GM21717 (cell line): Measurements from ENCODE around the gene LRFN2.

Experiments used
- ATAC-seq: cut with Tn5 transposase; IDR thresholded peaks from one replicate; pipeline ENCODE4 v1.9.1; 2021; ENCODE audit warnings: mild to moderate bottlenecking, moderate library complexity; ENCODE audit not compliant: unreplicated experiment

LRFN2 gene

DNA sequence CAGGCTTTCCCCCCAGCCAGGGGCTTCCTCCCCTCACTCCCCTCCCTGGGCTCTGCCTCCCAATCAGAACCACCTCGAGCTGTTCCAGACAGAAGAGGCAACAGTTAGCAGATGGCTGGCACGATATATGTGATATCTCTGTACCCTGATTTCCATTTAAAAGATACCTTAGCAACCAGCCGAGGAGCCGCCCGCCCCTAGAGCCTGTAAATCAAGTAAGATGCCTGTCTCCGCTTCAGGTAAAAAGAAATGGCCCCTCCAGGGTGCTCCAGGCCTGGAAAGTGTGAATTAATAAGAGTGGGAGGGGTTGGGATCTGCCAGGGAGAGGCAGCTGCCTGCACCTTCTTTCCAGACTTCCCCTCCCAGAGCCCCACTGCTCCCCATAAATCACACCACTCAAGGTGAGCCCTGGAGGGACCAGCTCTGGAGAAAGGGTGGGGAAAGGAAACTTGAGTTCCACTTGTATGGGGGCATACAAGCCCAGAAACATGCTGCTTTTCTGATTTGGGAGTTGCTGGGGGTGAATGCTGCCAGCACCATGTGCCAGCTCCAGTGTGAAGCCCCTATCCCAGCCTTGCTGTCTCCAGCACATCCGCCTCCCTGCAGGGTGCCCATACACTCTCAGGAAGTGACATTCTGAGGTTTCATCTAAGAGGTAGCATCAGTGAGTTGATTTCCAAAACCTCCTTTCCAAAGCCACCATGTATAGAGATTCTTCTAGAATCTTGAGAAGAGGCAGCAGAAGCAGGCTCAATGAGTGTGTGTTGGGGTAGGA, 148.0 kb downstream of the LRFN2 start:
- no peak for ATAC-seq

DNA sequence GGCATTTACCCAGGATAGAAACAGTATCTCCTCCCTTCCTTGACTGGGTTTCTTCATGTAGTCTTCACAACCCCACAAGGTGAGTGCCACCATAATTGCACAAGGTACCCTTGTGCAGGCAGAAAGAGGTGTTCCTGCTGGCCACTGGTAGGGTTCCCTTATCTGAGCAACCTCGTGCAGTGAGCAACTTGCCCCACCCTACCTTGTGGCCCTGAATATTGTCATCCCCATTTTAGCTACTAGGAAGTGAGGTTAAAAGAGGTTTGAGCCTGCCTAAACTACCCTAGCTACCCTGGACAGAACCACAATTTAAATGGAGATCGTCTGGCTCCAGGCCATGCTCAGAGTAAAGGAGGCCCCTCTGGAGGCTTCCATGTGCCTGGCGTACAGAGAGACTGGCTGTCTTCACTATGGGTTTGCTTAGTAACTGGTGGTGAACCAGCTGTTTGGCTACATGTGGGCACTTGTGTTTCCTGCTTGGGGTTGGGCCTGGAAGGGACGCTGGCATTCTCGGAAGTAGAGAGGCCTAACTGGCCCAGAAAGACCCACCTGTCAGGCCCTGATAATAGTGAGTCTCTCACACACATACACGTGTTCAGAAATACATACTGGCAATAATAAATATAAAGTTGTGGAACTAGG, 148.8 kb downstream of the LRFN2 start:
- no peak for ATAC-seq

DNA sequence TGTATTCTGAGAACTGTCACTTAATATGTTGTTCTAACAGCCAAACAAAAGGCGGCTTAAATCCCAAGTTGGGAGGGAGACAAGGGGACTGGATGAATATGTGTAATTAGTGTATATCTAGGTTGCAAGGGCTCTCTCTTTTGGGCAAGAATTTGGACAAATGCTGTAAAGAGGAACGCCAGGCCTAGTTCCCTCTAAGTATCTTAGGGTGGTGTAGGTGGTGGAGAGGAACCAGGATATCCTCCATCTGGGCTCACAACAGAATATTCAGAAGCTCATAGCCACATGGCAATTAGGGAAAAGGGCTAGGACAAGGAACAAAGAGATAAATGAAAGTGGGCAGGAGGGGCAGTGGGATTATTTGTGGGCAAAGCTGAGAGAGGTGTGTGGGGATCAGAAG, 149.5 kb downstream of the LRFN2 start:
- no peak for ATAC-seq

DNA sequence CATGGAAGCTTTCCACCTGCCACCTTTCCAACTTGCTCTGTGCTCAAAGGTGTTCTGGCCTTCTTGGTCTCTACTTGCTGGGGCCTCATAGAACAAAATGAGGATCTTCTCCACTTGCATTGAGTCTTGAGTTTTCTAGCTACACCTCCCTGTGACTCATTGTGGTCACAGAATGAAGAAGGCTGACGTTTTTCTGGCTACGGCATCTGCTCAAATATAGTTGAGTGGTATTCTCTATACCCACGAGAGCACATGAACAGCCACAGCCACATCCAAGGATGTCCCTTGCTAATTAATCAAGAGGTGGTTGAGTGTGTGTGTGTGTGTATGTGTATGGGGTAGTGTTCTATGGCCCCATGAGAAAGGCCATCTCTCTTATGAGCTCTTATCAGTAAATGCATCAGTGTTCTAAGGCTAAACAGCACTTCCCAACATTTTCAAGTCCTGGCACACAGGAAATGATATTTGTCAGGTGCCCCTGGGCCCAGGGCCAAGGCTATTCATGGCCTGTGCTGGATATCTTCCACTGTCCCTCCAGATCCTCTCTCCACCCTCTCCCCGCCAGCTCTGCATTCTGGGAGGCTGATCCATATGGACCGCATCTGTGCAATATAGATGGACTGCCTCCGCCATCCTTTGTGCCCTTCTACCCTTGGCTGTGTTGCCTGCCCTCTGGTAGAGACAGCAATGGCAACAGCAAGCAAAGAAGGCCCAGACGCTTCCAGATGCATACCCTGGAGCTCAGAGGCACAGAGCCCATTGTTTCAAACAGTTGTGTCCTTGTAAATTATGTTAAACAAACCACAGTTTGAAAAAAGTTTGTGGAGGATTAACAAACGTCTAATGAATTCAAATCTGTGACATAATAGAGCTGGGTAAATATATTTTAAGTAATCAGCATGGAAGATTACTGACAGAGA, 150.2 kb downstream of the LRFN2 start:
- no peak for ATAC-seq

DNA sequence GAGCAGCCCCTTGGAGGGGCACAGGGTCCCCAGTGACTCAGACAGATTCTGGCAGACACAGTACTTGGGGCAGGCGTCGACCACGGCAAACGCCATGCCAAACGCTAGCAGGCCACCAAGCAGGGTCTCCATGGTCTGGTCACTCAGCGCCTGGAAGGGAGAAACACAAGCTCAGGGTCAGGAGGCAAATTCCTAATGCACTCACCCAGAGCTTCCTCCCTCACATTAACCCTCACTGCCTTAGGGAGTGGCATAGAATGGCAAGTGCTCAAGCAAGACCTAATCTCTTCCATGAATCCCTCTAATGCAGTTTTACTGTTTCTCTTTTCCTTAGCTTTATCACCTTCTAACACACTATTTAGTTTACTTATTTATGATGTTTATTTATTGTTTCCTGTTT, 154.2 kb downstream of the LRFN2 start:
- no peak for ATAC-seq

DNA sequence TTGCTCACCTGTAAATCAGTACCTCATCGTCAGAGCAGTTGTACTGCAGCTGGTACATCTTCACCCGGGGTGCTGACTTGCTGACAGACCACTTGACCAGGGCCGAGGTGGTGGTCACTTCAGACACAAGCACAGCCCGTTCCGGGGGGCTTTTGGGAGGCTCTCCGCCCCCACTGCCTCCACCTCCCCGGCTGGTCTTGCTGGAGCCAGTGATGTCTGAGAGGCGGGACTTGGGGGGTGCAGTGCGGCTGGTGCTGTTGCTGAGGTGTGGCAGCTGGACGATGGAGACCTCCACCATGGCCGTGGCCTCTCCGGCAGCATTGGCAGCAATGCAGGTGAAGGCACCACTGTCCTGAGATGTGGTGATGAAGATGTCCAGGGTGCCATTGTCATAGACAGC, 155.5 kb downstream of the LRFN2 start:
- no peak for ATAC-seq

DNA sequence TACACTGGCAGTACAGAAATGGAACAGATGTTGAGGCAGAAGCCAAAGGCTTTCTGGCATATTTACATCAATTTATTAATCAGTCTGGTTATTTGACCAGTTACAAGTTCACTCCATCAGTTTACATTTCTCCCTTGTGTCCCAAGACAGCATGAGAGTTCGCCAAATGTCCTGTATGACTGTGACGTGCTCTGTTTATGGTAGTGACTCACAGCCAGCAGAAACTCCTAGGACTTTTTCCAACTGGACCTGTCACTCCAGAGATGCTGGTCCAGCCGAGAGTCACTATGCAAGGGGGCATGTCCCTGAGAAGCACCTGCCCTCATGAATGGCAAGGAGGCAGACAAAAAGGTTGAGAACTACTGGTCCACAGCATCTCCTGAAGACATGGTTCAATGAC, 160.0 kb downstream of the LRFN2 start:
- no peak for ATAC-seq

DNA sequence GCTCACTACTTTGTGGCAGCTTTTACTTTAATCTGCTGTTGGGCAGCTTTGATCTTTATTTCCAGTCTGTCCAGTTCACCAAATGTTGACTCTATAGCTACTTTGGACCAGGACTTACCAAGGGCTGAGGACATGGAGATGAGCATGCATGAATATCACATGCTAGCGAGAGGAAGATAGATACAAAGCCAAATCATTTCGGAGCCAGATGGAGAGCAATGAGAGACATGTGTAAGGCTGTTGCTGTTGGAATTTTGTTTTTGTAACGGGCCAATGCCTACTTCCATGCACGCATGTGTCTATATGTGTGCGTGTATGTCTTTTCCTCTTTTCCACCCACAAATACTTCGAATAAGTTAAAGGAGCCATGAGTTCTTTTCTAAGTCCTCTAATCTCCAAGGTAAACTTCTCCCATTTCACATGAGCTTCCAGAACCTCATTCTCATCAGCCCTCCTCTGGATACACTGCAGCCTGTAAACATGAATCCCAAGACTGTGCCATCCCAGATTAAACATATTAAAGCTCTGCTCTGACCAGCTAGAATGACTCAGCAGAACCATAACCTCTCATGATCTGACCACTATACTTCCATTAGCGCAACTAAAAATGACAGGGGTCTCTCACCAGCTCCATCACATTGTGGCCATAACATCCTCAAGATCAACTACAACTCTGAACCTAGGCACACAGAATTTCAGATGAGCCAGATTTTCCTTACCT, 160.7 kb downstream of the LRFN2 start:
- ATAC-seq: no peak

DNA sequence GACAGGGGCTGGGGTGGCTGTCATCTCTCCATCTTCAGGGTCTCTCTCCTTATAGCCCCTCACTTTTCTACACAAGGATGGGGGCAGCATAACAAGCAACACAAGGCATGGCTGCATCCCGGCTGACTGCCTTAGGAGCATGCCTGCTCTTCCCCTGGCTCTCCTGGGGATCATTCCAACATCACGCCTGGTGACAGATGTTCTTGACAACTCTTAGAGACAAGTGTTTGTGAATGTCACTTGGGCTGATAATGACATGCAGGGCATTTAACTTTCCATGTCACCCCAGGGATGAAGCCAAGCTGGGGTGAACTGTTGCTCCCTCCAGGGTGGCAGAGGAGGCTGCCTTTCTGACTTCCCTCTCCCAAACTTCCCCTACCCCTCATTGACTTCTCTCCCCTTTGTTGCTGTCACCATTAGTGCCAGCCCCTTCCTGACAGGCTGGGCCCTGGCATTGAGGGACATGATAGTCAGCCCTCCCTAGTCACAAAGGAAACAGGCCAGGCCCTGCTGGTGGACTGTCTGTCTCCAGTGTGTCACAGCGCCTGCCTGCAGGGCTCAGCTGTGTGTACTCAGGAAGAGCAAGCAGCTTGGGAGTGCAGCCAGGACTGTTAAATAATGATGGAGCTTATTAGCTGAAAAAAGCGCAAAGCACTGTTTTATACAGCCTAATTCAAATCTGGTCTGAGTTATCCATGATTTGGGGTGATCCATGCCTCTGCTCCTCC, 161.8 kb downstream of the LRFN2 start:
- no peak for ATAC-seq

DNA sequence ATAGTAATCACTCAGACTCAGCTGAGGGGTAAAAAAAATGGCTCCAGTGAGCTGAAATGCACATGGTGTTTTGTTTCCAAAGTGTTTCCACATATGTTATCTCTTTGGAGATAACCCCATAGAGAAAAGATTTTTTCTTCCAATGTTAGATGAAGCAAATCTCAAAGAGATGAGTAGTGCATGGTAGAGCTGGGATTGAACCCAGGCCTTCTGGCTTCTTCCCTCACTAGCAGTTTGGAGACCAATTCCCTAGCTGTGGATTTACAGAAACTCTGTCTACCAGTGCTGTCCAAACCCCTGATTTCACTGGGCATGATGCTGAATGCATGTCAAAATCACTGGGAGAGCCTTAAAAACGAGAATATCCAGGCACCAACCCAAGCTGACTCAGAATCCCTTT, 165.1 kb downstream of the LRFN2 start:
- ATAC-seq: no peak

DNA sequence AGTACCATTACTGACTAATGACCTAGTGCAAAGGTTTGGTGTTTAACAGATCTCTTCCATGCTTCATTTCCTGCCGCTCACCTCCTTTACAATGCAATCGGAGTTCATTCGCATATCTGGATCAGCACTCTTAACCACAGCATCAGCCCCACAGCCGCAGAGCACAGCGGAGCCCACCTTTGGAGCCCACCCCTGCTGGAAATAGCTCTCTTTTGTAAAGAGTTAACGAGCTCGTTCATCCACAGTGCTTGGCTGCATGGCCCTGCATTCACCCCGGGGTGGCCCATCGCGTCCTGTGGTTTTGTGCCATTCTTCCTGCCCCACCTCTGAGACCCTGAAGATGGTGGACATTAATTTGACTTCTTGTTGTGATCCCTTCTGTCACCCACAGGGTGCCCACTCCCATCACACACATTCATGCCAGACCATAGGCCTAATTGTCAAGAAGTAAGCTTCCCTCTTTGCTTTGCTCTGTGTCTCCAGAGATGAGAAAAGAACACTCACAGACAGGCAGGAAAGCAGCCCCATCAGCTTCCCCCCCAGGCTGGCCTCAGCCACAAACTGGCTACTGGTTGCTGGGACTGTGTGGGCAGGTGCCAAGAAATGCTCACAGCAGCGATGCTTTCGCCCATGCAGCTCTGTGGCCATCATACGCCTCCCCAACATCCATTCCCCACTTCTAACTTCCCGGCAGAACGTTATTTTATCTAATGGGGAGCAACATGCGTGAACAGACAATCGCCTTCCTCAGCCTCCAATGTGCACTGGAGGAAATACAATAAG, 167.0 kb downstream of the LRFN2 start:
- no peak for ATAC-seq

DNA sequence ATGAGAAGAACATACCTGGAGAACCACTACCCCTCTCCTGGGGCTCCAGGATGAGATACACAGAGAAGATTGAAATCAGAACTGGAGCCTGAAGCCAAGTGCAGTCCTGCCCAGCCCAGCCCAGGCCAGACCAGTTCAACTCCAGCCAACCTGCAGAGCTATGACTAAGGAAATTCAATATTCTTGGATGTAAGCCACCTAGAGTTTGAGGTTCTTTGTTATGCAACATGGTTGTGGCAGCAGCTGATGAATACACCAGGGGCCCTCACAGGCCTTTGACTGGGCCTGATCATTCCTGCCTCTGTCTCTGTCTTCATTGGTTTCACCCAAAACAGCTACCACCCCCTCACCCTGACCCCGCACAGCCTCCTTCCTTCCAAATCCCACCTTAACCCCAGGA, 167.8 kb downstream of the LRFN2 start:
- no peak for ATAC-seq

DNA sequence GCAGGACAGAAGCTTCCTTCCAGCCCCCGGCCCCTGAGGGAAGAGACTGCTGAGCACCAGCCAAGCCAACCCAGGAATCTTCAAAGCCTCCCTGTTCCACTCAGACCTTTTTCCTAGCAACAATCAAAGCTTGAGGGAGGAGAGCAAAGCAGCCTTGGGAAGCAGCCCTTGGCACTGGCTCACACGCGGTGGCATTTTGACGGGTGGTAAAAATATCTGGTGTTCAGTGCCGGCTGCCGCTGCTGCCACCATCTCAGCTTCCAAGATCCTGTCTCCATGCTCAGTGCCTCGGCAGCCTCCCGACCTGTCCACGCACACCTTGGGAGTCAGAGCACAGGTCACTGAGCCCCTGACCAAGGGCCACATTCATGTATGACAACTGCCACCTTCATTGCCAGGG, 170.1 kb downstream of the LRFN2 start:
- no peak for ATAC-seq

DNA sequence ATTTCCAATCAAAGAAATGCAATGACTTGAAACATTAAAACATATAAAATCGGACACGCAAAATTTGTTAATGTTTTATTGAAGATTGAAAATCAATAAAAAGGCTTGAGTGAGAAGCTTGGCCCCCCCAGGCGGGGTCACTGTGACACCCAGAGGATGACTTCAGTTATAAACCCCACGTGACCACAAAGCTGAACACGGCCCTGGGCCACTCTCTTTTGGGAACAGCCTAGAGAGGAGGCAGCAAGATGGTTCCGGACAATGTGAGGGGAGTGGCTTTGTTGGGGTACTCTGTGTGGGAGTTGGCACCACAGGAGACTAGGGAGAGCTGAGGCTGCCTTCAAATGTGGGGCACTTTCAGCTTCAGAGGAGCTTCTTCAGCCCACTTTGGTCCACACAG, 172.5 kb downstream of the LRFN2 start:
- no peak for ATAC-seq

DNA sequence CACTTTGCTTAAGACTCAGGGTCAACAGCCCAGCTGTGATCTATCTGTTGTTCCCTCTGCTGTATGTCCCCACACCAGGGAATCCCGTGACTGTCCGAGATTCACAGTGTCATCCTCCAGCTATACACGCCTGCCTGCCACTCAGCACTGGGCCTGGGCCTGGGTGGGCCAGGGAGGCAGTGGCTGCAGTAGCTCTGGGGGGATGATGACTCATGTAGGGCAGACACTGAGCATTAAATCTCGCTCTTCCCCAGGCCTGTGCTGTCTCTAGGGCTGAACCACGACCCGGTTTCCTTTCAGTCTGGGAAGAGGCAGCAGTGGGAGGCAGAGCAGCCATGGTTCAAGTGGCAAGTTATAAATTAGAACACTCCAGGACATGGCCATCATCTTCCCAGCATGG, 173.9 kb downstream of the LRFN2 start:
- no peak for ATAC-seq

DNA sequence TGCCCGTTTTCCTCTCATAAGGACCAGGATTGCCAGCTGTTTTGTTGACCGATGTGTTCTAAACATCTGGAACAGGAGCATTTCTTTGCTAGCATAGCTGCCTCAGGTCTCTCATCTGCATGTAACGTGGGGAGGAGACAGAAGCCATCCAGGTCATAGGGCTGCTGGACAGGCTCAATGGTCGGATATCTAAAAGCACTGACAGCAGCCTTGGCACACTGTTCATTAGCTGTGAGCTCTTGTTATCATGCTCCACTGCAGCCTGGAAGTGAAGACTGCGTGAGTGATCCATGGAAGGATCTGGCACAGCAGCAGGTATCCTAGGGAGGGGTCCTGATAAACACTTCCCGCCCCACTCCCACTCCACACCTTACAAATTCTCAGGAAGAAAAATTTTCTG, 175.3 kb downstream of the LRFN2 start:
- ATAC-seq: no peak

DNA sequence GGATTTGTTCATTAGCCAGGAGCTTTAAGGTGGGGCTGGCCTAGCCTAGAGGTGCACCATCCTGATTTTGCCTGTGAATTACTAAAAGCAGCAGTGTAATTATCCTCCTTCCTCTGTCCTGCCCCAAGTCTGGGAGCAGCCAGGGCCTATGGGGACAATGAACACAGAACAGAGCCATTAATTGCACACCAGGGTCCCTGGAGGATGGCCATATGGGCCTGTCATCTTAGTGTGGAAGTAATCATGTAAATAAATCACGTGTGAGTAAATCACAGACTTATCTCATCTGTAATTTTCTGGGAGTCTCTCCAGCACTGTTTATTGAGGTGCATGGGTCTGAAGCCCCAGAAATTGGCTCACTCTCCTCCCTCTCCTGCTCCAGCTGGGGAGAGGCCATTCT, 176.3 kb downstream of the LRFN2 start:
- no peak for ATAC-seq

DNA sequence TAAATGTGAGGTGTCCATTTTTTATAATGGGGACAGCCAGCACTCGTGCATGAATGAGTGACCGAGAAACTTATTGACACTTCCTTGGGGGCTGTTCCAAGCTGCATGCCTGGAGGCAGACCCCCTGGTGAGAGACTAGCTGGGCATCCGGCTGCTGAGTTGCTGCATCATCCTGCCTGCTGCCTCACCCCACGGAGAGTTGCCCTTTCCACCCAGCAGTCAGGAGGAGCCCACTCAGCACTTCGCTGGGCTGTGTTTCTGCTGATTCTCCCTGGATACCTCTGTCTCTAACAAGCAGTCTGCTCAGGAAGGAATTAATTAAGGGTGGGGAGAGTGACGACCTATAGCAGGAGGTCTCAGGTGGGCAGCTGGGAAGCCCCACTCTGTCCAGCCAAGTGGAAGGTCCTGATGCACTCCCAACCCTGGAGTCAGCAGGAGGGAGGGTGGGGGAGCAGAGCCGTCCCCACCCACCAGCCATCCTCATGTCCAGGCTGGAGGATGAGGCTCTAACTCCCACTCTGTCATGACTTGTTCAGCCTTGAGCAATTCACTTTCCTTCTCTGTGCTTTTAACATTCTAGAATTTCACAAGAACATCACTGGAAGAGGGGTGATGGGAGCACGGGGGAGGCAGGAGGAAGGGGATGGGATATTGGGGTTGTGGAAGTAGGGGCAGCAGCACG, 177.3 kb downstream of the LRFN2 start:
- no peak for ATAC-seq
